GM18505 (cell line): ENCODE results near the gene CHST8.

ENCODE experiments used
- ATAC-seq: cut with Tn5 transposase; IDR thresholded peaks from one replicate; pipeline ENCODE4 v1.9.1; 2021; ENCODE audit not compliant: unreplicated experiment
- POLR2A ChIP-seq: IDR thresholded peaks from 4 replicates; pipeline ENCODE4 v1.6.1; 2011; ENCODE audit warnings: borderline replicate concordance; ENCODE audit not compliant: insufficient read depth, insufficient read length; ENCODE audit errors: extremely low read depth

Gene CHST8

GRCh38 chr19:33702606-33703437 lies 81.1 kb downstream of the CHST8 start:
- no peak for ATAC-seq

GRCh38 chr19:33703438-33703750 lies 81.6 kb downstream of the CHST8 start:
- no peak for TF ChIP-seq POLR2A
- no peak for ATAC-seq

More at GRCh38 chr19:33702606-33703437, 81.1 kb downstream of the CHST8 start:
- no peak for TF ChIP-seq POLR2A

- no peak for TF ChIP-seq POLR2A
- no peak for ATAC-seq
Observed at GRCh38 chr19:33703821-33704220, 82.1 kb downstream of the CHST8 start.

- TF ChIP-seq POLR2A: no peak
- no peak for ATAC-seq
Observed at GRCh38 chr19:33704271-33704670, 82.5 kb downstream of the CHST8 start.

- no peak for ATAC-seq
- no peak for TF ChIP-seq POLR2A
Observed at GRCh38 chr19:33705090-33705847, 83.5 kb downstream of the CHST8 start.

- no peak for ATAC-seq
- no peak for TF ChIP-seq POLR2A
Observed at GRCh38 chr19:33705860-33706259, 84.1 kb downstream of the CHST8 start.

- no peak for TF ChIP-seq POLR2A
- ATAC-seq: no peak
Observed at GRCh38 chr19:33706631-33707030, 84.9 kb downstream of the CHST8 start.

GRCh38 chr19:33712268-33712667 lies 90.5 kb downstream of the CHST8 start:
- TF ChIP-seq POLR2A: no peak

GRCh38 chr19:33713194-33713593 lies 91.4 kb downstream of the CHST8 start:
- no peak for TF ChIP-seq POLR2A
- ATAC-seq: no peak

More at GRCh38 chr19:33712268-33712667, 90.5 kb downstream of the CHST8 start:
- ATAC-seq: no peak

- no peak for ATAC-seq
- no peak for TF ChIP-seq POLR2A
Observed at GRCh38 chr19:33714149-33714548, 92.4 kb downstream of the CHST8 start.

- ATAC-seq: no peak
- TF ChIP-seq POLR2A: no peak
Observed at GRCh38 chr19:33715462-33715861, 93.7 kb downstream of the CHST8 start.

- TF ChIP-seq POLR2A: no peak
- ATAC-seq: no peak
Observed at GRCh38 chr19:33717878-33718277, 96.1 kb downstream of the CHST8 start.

- ATAC-seq: no peak
- TF ChIP-seq POLR2A: no peak
Observed at GRCh38 chr19:33718651-33719254, 97.0 kb downstream of the CHST8 start.

- ATAC-seq: no peak
- no peak for TF ChIP-seq POLR2A
Observed at GRCh38 chr19:33719366-33720154, 97.8 kb downstream of the CHST8 start.

- ATAC-seq: no peak
Observed at GRCh38 chr19:33720155-33720493, 98.4 kb downstream of the CHST8 start.

More at GRCh38 chr19:33720155-33720493, 98.4 kb downstream of the CHST8 start:
- TF ChIP-seq POLR2A: no peak
